HG03342 (cell line): Measurements from ENCODE around the gene SHISA5.
"Not testable (repeated sequence)": the region's sequence is repeated elsewhere in the genome, so short reads cannot be mapped to it uniquely, and the experiment has no call there.

Source experiments
- ATAC-seq: cut with Tn5 transposase; IDR thresholded peaks from one replicate; pipeline ENCODE4 v1.9.1; 2021; ENCODE audit warnings: mild to moderate bottlenecking, moderate library complexity; ENCODE audit not compliant: unreplicated experiment

SHISA5 gene

DNA sequence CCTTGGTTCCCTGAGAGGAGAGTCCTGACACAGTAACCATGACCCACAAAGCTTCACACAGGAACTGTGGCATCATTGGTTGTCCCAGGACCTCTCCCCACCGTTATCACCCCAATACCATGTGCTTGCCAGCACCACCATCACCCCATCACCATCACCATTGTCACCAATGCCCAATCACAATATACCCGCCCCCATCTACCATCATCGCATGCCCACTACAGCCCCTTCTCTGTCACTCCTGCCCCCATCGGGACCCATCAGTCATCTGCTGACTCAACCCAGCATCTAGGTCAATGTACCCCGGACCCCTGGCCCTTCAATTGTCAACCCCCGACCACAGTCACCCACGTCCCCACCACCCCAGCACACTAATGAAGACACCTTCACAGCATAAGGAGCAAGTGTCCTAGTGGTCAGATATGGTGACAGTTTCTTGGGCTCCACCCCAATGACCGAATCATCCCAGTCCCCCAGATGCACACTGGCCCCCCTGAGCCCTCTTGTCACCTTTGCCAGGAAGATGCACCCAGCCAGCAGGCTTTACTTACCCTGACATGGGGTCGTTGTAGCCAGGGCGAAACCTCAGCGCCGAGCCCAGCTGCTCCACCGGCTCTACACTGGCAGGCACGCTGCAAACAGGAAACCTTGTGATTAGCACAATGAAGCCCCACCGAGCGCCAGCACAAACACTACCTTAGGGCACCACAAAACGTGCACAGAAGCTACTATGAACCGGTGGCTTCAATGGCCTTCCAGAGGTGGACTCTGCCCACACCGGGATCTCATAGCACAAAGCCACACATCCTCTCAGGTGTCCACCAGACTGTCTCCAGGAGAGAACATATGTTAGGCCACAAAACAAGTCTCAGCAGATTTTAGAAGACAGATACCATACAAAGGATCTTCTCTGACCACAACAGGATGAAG, 25.1 kb downstream of the SHISA5 start:
- ATAC-seq = no peak

DNA sequence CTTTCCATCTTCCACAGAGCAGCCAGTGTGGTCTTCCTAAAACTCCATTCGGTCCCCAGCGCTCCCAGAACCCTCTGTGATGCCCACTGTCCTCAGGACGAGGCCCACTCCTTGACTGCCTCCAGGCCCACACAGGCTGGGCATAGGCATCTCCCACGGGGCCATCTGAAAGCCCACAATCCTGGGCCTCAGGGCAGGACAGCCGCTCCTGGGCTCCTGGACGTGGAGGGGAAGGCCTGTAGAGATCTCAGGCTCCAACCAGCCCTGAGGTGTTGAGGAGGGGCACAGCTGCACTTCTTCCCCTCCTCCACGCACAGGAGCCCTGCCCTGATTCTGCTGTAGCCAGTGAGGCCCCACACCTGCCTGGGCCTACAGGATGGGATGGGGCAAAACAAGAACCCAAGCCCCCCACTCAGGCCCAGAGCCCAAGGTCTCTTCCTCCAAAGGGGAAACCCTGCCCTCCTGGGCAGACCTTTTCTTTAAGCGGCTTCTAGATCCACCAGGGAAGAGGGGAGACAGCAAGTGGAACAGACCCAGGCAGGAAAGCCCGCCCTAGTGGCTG, 25.9 kb downstream of the SHISA5 start:
- no peak for ATAC-seq

GRCh38 chr3:48476426-48477053, 27.4 kb downstream of the SHISA5 start:
- no peak for ATAC-seq

DNA sequence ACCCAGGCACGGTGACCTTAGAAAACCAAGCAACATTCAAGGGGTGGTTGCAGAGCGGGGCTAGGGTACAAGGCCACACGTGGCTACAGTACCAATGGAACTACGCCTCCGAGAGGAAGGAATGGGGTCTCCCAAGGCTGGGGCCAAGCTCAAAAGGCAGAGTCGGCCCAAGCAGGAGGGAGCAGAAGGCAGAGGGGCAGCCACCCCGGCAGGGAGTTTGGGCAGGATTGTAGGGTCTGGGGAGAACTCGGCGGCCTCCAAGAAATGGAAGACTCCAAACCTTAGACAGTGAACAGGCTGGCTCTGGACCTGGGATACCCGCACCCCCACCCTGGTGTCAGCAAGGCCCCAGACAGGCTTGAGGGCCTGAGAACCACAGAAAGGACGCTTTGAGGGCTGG, 28.8 kb downstream of the SHISA5 start:
- ATAC-seq = no peak

GRCh38 chr3:48474619-48475018, 29.4 kb downstream of the SHISA5 start:
- no peak for ATAC-seq

DNA sequence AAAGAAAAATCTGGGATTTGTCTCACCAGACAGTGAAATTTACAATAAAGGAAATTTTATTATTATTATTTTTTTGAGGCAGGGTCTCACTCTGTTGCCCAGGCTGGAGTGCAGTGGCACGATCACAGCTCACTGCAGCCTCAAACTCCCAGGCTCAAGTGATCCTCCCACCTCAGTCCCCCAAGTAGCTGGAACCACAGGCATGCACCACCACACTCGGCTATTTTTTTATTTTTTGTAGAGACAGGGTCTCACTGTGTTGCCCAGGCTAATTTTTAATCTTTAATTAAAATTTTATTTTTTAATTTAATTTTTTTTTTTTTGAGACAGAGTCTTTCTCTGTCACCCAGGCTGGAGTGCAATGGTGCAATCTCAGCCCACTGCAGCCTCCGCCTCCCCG, 29.9 kb downstream of the SHISA5 start:
- ATAC-seq = not testable (repeated sequence)

GRCh38 chr3:48473617-48473952, 30.4 kb downstream of the SHISA5 start:
- ATAC-seq = no peak

GRCh38 chr3:48472923-48473616, 30.9 kb downstream of the SHISA5 start:
- peak; percentile 78 for ATAC-seq

DNA sequence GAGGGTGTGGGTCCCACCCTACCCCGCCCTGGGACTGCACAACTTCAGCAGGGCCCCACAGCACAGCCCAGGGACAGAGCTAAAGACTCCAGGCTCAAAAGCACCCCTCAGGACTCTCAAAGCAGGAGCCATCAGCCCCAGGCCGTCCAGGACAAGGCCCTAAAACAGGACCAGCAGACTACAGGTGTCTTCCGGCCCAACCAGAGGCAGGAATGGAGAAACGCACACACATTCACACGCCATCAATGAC, 31.4 kb downstream of the SHISA5 start:
- ATAC-seq = peak; percentile 29

DNA sequence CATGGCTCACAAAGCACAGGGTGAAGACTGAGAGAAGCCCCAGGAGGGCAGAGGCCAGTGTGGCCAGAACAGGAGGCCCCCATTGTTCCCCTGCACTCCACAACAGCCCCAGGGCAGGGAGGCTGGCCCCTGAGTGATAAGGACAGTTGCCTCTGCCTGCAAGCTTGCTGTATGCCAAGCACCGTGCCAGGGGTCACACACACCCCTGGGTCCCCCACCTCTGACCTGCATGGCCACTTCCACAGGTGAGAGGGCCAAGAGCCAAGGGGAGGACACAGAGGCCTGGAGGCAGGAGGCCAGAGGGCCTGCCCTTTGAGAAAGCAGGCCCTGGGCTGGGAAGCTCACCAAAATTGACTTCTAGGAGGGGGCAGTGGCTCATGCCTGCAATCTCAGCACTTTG, 33.7 kb downstream of the SHISA5 start:
- no peak for ATAC-seq

- no peak for ATAC-seq
Measured at GRCh38 chr3:48469046-48469915, 34.7 kb downstream of the SHISA5 start.

DNA sequence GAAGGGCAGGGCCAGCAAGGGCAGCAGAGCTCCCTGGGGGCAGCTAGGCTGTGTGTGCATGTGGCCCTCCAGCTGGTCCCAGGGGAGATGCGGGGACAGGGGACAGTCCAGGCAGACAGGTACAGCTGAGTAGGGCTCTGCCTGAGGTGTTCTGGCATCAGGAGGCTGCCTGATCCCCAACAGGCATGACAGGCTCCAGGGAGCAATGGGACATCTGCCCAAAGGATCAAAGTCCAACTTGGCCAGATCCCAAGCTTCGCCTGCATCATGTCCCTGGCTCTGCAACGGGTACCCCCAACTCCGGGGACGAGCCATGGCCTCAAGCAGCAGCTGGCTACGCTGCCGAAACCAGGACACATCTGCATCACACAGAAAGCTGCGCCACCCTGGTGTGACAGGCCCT, 35.6 kb downstream of the SHISA5 start:
- ATAC-seq = no peak

DNA sequence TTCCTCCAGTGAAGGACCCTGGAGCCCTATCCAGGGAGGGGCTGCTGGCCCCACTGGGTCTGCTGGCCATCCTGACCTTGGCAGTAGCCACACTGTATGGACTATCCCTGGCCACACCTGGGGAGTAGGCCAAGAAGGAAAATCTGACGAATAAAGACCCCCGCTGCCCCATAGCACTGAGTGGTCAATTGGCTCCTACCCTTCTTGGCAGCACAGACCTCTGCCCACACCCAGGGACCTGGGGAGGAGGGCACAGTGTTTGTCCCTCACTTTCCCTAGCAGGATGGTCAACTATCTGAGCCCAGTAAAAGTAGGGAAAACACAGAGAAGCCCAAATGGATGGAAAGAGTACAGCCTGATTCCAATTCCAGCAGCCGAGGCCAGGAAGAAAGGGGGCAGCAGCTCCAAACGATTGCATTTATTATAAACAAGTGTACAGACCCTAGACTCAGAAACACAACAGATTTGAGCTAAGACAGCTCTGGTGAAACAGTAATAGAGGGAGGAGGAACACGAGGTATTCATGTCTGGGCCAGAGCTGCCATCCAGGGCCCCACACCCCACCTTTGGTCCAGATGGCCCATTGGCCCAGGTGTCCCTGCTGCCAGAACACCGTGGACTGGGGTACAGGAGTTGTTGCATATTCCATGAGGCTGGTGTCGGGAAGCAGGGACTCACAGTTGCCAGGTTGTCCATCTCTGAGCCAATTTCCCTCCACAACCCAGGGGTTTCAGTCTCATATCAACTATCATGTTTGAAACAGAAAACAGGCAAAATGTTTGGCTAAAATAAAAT, 36.3 kb downstream of the SHISA5 start:
- no peak for ATAC-seq

GRCh38 chr3:48467110-48467454, 36.9 kb downstream of the SHISA5 start:
- ATAC-seq = no peak

- no peak for ATAC-seq
Measured at GRCh38 chr3:48466386-48467109, 37.4 kb downstream of the SHISA5 start.

- ATAC-seq = peak; percentile 83
Measured at GRCh38 chr3:48465531-48466378, 38.2 kb downstream of the SHISA5 start.

DNA sequence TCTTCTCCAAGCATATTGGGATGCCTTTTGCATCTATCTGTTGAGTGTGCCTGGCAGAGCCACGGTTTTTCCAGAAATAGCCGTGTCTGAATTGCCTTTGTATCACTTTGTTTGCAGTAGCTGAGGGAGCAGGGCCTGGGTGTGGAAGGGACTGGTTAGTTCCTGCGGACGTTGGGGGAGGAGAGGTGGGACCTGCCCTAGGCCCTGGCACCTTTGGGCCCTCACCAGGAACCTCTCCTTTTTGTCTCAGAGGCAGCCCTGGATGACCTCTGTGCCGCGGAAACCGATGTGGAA, 38.8 kb downstream of the SHISA5 start:
- no peak for ATAC-seq

GRCh38 chr3:48464713-48465221, 39.2 kb downstream of the SHISA5 start:
- no peak for ATAC-seq

DNA sequence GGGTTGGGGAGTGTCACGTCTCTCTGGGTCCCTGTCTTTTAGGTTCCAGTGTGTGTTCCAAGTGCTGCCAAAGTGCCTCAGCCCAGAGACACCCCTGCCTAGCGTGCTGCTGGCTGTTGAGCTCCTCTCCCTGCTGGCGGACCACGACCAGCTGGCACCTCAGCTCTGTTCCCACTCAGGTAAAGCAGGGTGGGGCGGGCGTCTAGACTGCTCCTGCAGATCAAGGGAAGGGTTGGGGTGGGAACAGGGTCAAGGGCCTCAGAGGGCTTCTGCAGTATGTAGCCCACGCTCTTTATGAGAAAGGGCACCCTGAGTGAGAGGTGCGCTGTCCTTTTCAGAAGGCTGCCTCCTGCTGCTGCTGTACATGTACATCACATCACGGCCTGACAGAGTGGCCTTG, 40.3 kb downstream of the SHISA5 start:
- ATAC-seq = no peak
